Activated naive CD4-positive, alpha-beta T cell (primary cell): ENCODE measurements around the gene AMMECR1L.
"Not testable (repeated sequence)": the region's sequence is repeated elsewhere in the genome, so short reads cannot be mapped to it uniquely, and the experiment has no call there.

ENCODE experiments used
- DNase-seq, 4 experiments: peaks; one replicate each; lab custom pipeline; 2025; lab: John Stamatoyannopoulos, UW

Gene AMMECR1L

GRCh38 chr2:127841466-127842178 is 44.1 kb downstream of the AMMECR1L start:
- DNase-seq: no peak

DNA sequence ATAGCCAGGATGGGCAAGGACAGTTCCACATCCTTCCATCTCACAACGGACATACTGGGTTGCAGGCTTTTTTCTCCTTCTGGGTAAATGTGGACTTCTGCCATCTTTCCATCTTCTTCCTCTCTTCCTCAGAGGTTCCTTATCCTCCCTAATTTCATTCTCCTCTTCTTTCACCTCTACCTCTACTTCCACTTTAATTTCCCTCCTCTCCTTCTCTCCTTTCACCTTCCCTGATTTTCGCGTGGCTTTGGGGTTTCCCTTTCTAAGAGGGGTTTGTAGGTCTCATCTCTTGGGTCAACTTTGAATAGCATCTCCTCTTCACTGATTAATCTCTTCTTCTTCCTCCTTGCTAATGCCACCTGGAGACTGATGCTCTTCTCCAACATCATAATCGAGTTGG is 44.9 kb downstream of the AMMECR1L start:
- DNase-seq: no peak

- no peak for DNase-seq
Measured at GRCh38 chr2:127834951-127835350, 50.8 kb downstream of the AMMECR1L start.

DNA sequence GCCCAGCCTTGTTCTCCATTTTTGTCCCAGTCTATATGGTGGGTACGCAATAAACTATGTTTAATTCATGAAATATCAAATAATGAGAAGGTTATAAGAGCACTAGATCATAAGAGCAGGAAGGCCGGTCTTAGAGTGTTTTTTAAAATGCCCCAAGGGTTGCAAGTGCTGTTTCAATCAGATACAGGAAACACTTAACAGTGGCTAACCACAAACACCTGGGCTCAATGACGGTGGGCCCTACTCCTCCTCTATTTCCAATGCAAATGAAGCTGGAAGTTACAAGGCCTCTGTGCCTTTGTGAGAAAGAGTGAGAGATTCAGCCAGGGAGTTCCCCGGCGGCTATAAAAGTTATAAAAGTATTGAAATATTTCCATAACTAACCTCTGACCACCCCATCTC is 55.9 kb downstream of the AMMECR1L start:
- DNase-seq: peak in 1 of 4 experiments; percentile 9

DNA sequence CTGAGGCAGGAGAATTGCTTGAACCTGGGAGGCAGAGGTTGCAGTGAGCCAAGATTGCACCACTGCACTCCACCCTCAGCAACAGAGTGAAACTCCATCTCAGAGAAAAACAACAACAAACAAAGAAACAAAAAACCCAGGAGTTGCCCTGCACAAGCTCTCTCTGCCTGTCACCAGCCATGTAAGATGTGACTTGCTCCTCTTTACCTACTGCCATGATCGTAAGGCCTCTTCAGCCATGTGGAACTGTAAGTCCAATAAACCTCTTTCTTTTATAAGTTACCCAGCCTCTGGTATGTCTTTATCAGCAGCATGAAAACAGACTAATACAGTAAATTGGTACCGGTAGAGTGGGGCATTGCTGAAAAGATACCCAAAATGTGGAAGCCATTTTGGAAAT is 59.0 kb downstream of the AMMECR1L start:
- DNase-seq: not testable (repeated sequence)

DNA sequence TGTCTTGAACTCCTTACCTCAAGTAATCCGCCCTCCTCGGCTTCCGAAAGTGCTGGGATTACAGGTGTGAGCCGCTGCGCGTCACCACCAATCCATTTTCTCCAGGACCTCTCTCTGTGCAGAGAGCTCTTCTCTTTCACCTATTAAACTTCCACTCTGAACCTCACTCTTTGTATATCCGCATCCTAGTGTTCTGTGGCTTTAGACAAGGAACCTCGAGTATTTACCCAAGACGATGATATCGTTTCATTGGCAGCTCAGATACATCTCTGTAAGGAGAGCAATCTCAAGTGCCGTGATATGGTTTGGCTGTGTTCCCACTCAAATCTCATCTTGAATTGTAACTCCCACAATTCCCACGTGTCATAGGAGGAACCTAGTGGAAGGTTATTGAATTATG is 59.7 kb downstream of the AMMECR1L start:
- no peak for DNase-seq

GRCh38 chr2:127820080-127820668 is 65.6 kb downstream of the AMMECR1L start:
- DNase-seq: no peak

- no peak for DNase-seq
Measured at GRCh38 chr2:127818794-127819425, 66.8 kb downstream of the AMMECR1L start.

- DNase-seq: no peak
Measured at GRCh38 chr2:127818241-127818640, 67.5 kb downstream of the AMMECR1L start.

DNA sequence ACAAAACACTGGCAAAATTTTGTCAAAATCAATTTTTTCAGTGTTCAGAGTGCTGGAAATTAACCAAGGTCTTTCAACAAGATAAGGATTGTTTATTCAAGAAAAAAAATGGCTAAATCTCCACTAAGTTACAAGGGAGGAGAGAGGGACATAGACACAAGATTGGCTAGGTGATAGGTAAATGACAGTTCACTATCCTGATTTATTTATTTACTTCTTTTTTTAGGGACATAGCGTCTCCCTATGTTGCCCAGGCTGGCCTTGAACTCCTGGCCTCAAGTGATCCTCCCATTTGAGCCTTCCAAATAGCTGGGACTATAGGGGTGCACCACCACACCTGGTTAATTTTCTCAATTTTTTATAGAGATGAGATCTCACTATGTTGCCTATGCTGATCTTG is 71.1 kb downstream of the AMMECR1L start:
- DNase-seq: no peak

DNA sequence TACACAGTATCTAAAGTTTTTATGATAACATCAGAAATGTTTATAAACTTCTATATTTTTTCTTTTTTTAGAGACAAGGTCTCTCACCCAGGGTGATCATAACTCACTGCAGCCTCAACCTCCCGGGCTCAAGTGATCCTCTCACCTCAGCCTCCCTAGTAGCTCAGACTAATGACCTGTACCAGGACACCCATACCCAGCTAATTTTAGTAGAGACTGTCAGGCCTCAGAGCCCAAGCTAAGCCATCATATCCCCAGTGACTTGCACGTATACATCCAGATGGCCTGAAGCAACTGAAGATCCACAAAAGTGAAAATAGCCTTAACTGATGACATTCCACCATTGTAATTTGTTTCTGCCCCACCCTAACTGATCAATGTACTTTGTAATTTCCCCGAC is 73.3 kb downstream of the AMMECR1L start:
- not testable (repeated sequence) for DNase-seq
